ENCODE data around the gene C14orf132.

C14orf132 gene

GRCh38 chr14:96072076-96072475 lies 32.9 kb downstream of the C14orf132 start:
- TF ChIP-seq TAF1 (IDR thresholded peaks at IDR 0.05; ENCODE audit: borderline replicate concordance, insufficient read depth, low read length), result no peak
- TF ChIP-seq, protein P1, sequence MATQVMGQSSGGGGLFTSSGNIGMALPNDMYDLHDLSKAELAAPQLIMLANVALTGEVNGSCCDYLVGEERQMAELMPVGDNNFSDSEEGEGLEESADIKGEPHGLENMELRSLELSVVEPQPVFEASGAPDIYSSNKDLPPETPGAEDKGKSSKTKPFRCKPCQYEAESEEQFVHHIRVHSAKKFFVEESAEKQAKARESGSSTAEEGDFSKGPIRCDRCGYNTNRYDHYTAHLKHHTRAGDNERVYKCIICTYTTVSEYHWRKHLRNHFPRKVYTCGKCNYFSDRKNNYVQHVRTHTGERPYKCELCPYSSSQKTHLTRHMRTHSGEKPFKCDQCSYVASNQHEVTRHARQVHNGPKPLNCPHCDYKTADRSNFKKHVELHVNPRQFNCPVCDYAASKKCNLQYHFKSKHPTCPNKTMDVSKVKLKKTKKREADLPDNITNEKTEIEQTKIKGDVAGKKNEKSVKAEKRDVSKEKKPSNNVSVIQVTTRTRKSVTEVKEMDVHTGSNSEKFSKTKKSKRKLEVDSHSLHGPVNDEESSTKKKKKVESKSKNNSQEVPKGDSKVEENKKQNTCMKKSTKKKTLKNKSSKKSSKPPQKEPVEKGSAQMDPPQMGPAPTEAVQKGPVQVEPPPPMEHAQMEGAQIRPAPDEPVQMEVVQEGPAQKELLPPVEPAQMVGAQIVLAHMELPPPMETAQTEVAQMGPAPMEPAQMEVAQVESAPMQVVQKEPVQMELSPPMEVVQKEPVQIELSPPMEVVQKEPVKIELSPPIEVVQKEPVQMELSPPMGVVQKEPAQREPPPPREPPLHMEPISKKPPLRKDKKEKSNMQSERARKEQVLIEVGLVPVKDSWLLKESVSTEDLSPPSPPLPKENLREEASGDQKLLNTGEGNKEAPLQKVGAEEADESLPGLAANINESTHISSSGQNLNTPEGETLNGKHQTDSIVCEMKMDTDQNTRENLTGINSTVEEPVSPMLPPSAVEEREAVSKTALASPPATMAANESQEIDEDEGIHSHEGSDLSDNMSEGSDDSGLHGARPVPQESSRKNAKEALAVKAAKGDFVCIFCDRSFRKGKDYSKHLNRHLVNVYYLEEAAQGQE (IDR thresholded peaks at IDR 0.05; ENCODE audit: insufficient read depth in 1 of 2, low read depth in 2 of 2, low read length in 2 of 2), result no peak
- TF ChIP-seq FOXP2 (optimal IDR thresholded peaks at IDR 0.05; ENCODE audit: borderline replicate concordance, extremely low read depth, extremely low read length, insufficient read depth), result no peak

GRCh38 chr14:96072746-96073145 lies 33.6 kb downstream of the C14orf132 start:
- TF ChIP-seq, protein P1 (IDR thresholded peaks at IDR 0.05; ENCODE audit: insufficient read depth in 1 of 2, low read depth in 2 of 2, low read length in 2 of 2), result no peak
- no peak for TF ChIP-seq SIN3A (IDR thresholded peaks at IDR 0.05; ENCODE audit: borderline replicate concordance, insufficient read depth, low read length)
- TF ChIP-seq TAF1 (IDR thresholded peaks at IDR 0.05; ENCODE audit: borderline replicate concordance, insufficient read depth, low read length), result no peak
- no peak for TF ChIP-seq POLR2AphosphoS5 (IDR thresholded peaks at IDR 0.05; ENCODE audit: low read depth, low read length)
- TF ChIP-seq FOXP2 (optimal IDR thresholded peaks at IDR 0.05; ENCODE audit: borderline replicate concordance, extremely low read depth, extremely low read length, insufficient read depth), result no peak

DNA sequence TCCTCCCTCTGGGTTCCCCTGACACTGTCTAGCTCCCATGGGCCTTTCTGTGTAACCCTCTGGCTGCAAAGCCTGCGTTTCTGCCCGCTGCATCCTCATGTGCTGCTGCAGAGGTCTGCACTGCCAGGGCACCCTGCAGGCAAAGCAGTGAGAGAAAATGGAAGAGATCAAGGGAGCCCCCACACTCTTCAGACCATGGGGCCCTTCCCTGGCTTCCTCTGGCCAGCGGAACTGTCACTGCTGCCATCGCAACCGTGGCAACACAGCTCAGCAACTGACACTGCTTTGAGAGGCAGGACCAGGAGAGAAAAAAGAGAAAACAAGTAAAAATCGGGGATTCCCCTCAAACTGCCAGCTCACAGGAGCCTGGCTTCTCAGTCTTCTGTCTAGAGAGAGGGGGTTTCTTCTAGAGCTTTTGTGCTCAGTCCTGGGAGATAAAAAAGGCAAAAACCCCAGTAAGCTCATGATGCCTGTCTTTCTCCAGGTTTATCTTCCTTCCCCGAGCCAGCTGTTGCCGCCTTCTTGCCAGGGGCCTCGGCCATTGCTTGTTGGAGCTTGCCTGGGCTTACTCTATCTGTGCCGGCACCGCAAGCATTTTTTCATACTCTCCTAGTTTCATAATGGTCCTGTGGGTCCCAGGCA lies 38.9 kb downstream of the C14orf132 start:
- TF ChIP-seq POLR2AphosphoS5 (IDR thresholded peaks at IDR 0.05; ENCODE audit: low read depth, low read length) (no peak), FOXP2 (optimal IDR thresholded peaks at IDR 0.05; ENCODE audit: borderline replicate concordance, extremely low read depth, extremely low read length, insufficient read depth) (no peak), SIN3A (IDR thresholded peaks at IDR 0.05; ENCODE audit: borderline replicate concordance, insufficient read depth, low read length) (no peak), TAF1 (IDR thresholded peaks at IDR 0.05; ENCODE audit: borderline replicate concordance, insufficient read depth, low read length) (no peak)
- TF ChIP-seq, protein P1 (IDR thresholded peaks at IDR 0.05; ENCODE audit: insufficient read depth in 1 of 2, low read depth in 2 of 2, low read length in 2 of 2), result no peak

- TF ChIP-seq TAF1 (IDR thresholded peaks at IDR 0.05; ENCODE audit: borderline replicate concordance, insufficient read depth, low read length), result no peak
- TF ChIP-seq FOXP2 (optimal IDR thresholded peaks at IDR 0.05; ENCODE audit: borderline replicate concordance, extremely low read depth, extremely low read length, insufficient read depth), result no peak
- TF ChIP-seq, protein P1 (IDR thresholded peaks at IDR 0.05; ENCODE audit: insufficient read depth in 1 of 2, low read depth in 2 of 2, low read length in 2 of 2), result no peak
- TF ChIP-seq POLR2AphosphoS5 (IDR thresholded peaks at IDR 0.05; ENCODE audit: low read depth, low read length), result no peak
- TF ChIP-seq SIN3A (IDR thresholded peaks at IDR 0.05; ENCODE audit: borderline replicate concordance, insufficient read depth, low read length), result no peak
Observed at GRCh38 chr14:96078625-96079016, 39.5 kb downstream of the C14orf132 start.

GRCh38 chr14:96079066-96079465 lies 39.9 kb downstream of the C14orf132 start:
- TF ChIP-seq, protein P1 (IDR thresholded peaks at IDR 0.05; ENCODE audit: insufficient read depth in 1 of 2, low read depth in 2 of 2, low read length in 2 of 2), result no peak
- no peak for TF ChIP-seq SIN3A (IDR thresholded peaks at IDR 0.05; ENCODE audit: borderline replicate concordance, insufficient read depth, low read length)
- TF ChIP-seq POLR2AphosphoS5 (IDR thresholded peaks at IDR 0.05; ENCODE audit: low read depth, low read length), result no peak
- no peak for TF ChIP-seq FOXP2 (optimal IDR thresholded peaks at IDR 0.05; ENCODE audit: borderline replicate concordance, extremely low read depth, extremely low read length, insufficient read depth)
- TF ChIP-seq TAF1 (IDR thresholded peaks at IDR 0.05; ENCODE audit: borderline replicate concordance, insufficient read depth, low read length), result no peak
